ENCODE measurements around the gene CASP10. TPM values are rescaled to one million over a fixed set of nuclear protein-coding genes. Genes with fewer than 3 reads are reported as not detected.

CASP10 gene
- total RNA-seq, 1 donor from 2014 or later, result 31.6 TPM

- Histone ChIP-seq H3K27ac (peak overlapping the region; percentile 68), H3K9me3 (no peaks in the 10 kb centered on the region), H3K27me3 (no peaks in the 10 kb centered on the region), H3K4me3 (no peak overlapping the region), H3K4me1 (peaks cover 39% of the 10 kb centered on the region), H3K36me3 (no peaks in the 10 kb centered on the region)
- intact Hi-C loops (cut with DNase I), result no loop called here
- ATAC-seq (peak; percentile 49), DNase-seq (no peak)
- no peak for TF ChIP-seq CTCF (IDR thresholded peaks at IDR 0.05)
Observed at GRCh38 chr2:201254081-201254730, 71.3 kb downstream of the CASP10 start.

- intact Hi-C loops (cut with DNase I), result no loop called here
- TF ChIP-seq CTCF (IDR thresholded peaks at IDR 0.05), result no peak
- peaks cover 53% of the 10 kb centered on the region for H3K4me1 ChIP-seq
- no peak overlapping the region for H3K27ac ChIP-seq
- no peak overlapping the region for H3K4me3 ChIP-seq
- no peaks in the 10 kb centered on the region for H3K9me3 ChIP-seq
- ATAC-seq, result no peak
- no peaks in the 10 kb centered on the region for H3K27me3 ChIP-seq
- no peak for DNase-seq
- H3K36me3 ChIP-seq, result no peaks in the 10 kb centered on the region
Observed at GRCh38 chr2:201255408-201256033, 72.6 kb downstream of the CASP10 start.

GRCh38 chr2:201256082-201256481 is 73.1 kb downstream of the CASP10 start:
- H3K27ac ChIP-seq, result no peak overlapping the region

GRCh38 chr2:201257381-201257955 is 74.5 kb downstream of the CASP10 start:
- Histone ChIP-seq H3K4me1 (peaks cover 55% of the 10 kb centered on the region), H3K9me3 (no peaks in the 10 kb centered on the region), H3K36me3 (no peaks in the 10 kb centered on the region), H3K27me3 (no peaks in the 10 kb centered on the region), H3K27ac (peak overlapping the region; percentile 97), H3K4me3 (peak overlapping the region; percentile 60)
- peak; percentile 73 for DNase-seq
- TF ChIP-seq CTCF (IDR thresholded peaks at IDR 0.05), result no peak
- peak; percentile 75 for ATAC-seq
- intact Hi-C loops (cut with DNase I), result no loop called here

More at GRCh38 chr2:201256082-201256481, 73.1 kb downstream of the CASP10 start:
- no peak for TF ChIP-seq CTCF (IDR thresholded peaks at IDR 0.05)
- no peak for ATAC-seq
- Histone ChIP-seq H3K9me3 (no peaks in the 10 kb centered on the region), H3K4me1 (peaks cover 53% of the 10 kb centered on the region), H3K36me3 (no peaks in the 10 kb centered on the region), H3K4me3 (no peak overlapping the region), H3K27me3 (no peaks in the 10 kb centered on the region)
- no peak for DNase-seq
- intact Hi-C loops (cut with DNase I), result no loop called here

- intact Hi-C loops (cut with DNase I), result no loop called here
- no peak for TF ChIP-seq CTCF (IDR thresholded peaks at IDR 0.05)
Observed at GRCh38 chr2:201257956-201258665, 75.2 kb downstream of the CASP10 start.

More at GRCh38 chr2:201257956-201258665, 75.2 kb downstream of the CASP10 start:
- no peaks in the 10 kb centered on the region for H3K9me3 ChIP-seq
- H3K27me3 ChIP-seq, result no peaks in the 10 kb centered on the region
- H3K27ac ChIP-seq, result peak overlapping the region; percentile 97
- H3K4me1 ChIP-seq, result peaks cover 56% of the 10 kb centered on the region
- ATAC-seq, result peak; percentile 84
- DNase-seq, result peak; percentile 89
- H3K4me3 ChIP-seq, result peak overlapping the region; percentile 60
- H3K36me3 ChIP-seq, result no peaks in the 10 kb centered on the region
